SK-N-SH treated with all-trans-retinoic acid at 6 μM for 48 hours (cell line): ENCODE data around the gene PPP4R3A.

Experiments
- ATAC-seq: fragments of 200-7000 bp; cut with Tn5 transposase; 3 replicates; pipeline ENCODE4 v1.9.1; 2020; ENCODE audit warnings: mild to moderate bottlenecking, moderate library complexity
- ARNTL ChIP-seq: fragments of 450-650 bp; formaldehyde crosslinking; IDR thresholded peaks from 2 replicates; pipeline ENCODE4 v1.5.0; 2020; ENCODE audit warnings: low read depth, mild to moderate bottlenecking, moderate library complexity, borderline replicate concordance
- BACH2 ChIP-seq: fragments of 250-450 bp; sonication (Bioruptor Pico); IDR thresholded peaks from 2 replicates; pipeline ENCODE4 v1.9.0; 2021; ENCODE audit warnings: mild to moderate bottlenecking, borderline replicate concordance
- CSRNP3 ChIP-seq: fragments of 250-450 bp; sonication (Bioruptor Pico); IDR thresholded peaks from 2 replicates; pipeline ENCODE4 v1.5.1; 2021; ENCODE audit warnings: mild to moderate bottlenecking, moderate library complexity
- ESRRG ChIP-seq: fragments of 250-450 bp; sonication (Bioruptor Pico); IDR thresholded peaks from 2 replicates; pipeline ENCODE4 v1.6.1; 2021; ENCODE audit warnings: mild to moderate bottlenecking
- OSR1 ChIP-seq: fragments of 250-450 bp; sonication (Bioruptor Pico); IDR thresholded peaks from 2 replicates; pipeline ENCODE4 v1.8.0; 2022; ENCODE audit warnings: moderate library complexity, mild to moderate bottlenecking, inconsistent platforms
- PATZ1 ChIP-seq: fragments of 250-450 bp; sonication (Bioruptor Pico); IDR thresholded peaks from 2 replicates; pipeline ENCODE4 v1.8.0; 2020; ENCODE audit warnings: mild to moderate bottlenecking, moderate library complexity, borderline replicate concordance
- POU6F1 ChIP-seq: fragments of 250-450 bp; sonication (Bioruptor Pico); IDR thresholded peaks from 2 replicates; pipeline ENCODE4 v1.8.0; 2021; ENCODE audit warnings: low read depth, mild to moderate bottlenecking, moderate library complexity, borderline replicate concordance
- RARB ChIP-seq: fragments of 250-450 bp; sonication (Bioruptor Pico); IDR thresholded peaks from 2 replicates; pipeline ENCODE4 v1.8.0; 2021; ENCODE audit warnings: mild to moderate bottlenecking, moderate library complexity
- SNAI2 ChIP-seq: fragments of 250-450 bp; sonication (Bioruptor Pico); IDR thresholded peaks from 2 replicates; pipeline ENCODE4 v1.5.0; 2020; ENCODE audit warnings: mild to moderate bottlenecking, moderate library complexity
- TCF4 ChIP-seq: fragments of 250-450 bp; sonication (Bioruptor Pico); IDR thresholded peaks from 2 replicates; pipeline ENCODE4 v1.8.0; 2021; ENCODE audit warnings: mild to moderate bottlenecking, moderate library complexity, borderline replicate concordance
- TOX ChIP-seq: fragments of 250-450 bp; sonication (Bioruptor Pico); IDR thresholded peaks from 2 replicates; pipeline ENCODE4 v1.8.0; 2021; ENCODE audit warnings: mild to moderate bottlenecking, moderate library complexity, borderline replicate concordance
- ZC3H10 ChIP-seq: fragments of 250-450 bp; sonication (Bioruptor Pico); IDR thresholded peaks from 2 replicates; pipeline ENCODE4 v1.5.1; 2021; ENCODE audit warnings: mild to moderate bottlenecking, moderate library complexity
- ZFP3 ChIP-seq: fragments of 250-450 bp; sonication (Bioruptor Pico); IDR thresholded peaks from 2 replicates; pipeline ENCODE4 v1.5.0; 2020; ENCODE audit warnings: mild to moderate bottlenecking, moderate library complexity
- ZNF565 ChIP-seq: fragments of 450-650 bp; formaldehyde crosslinking; conservative IDR thresholded peaks from 2 replicates; pipeline ENCODE4 v1.5.0; 2020; ENCODE audit warnings: low read depth, mild to moderate bottlenecking, moderate library complexity
- ZNF70 ChIP-seq: fragments of 450-650 bp; formaldehyde crosslinking; IDR thresholded peaks from 2 replicates; pipeline ENCODE4 v1.5.0; 2020; ENCODE audit warnings: mild to moderate bottlenecking, moderate library complexity
- TF ChIP-seq, protein P1 (sequence below): fragments of 250-450 bp; sonication (Bioruptor Pico); IDR thresholded peaks from 2 replicates; pipeline ENCODE4 v1.5.0; 2020; ENCODE audit warnings: mild to moderate bottlenecking, moderate library complexity

PPP4R3A gene

GRCh38 chr14:91523972-91524371, 13.9 kb upstream of the PPP4R3A start:
- ATAC-seq: no peak
- TF ChIP-seq ZNF565 (CRISPR knock-in tag): no peak
- TF ChIP-seq RARB (CRISPR knock-in tag): no peak
- TF ChIP-seq ARNTL (CRISPR knock-in tag): no peak
- no peak for TF ChIP-seq ZNF70 (CRISPR knock-in tag)
- no peak for TF ChIP-seq ZC3H10 (CRISPR knock-in tag)
- TF ChIP-seq POU6F1 (CRISPR knock-in tag): no peak
- TF ChIP-seq OSR1 (CRISPR knock-in tag): no peak
- TF ChIP-seq CSRNP3 (CRISPR knock-in tag): no peak
- no peak for TF ChIP-seq SNAI2 (CRISPR knock-in tag)
- TF ChIP-seq BACH2: no peak
- TF ChIP-seq ESRRG (CRISPR knock-in tag): no peak

DNA sequence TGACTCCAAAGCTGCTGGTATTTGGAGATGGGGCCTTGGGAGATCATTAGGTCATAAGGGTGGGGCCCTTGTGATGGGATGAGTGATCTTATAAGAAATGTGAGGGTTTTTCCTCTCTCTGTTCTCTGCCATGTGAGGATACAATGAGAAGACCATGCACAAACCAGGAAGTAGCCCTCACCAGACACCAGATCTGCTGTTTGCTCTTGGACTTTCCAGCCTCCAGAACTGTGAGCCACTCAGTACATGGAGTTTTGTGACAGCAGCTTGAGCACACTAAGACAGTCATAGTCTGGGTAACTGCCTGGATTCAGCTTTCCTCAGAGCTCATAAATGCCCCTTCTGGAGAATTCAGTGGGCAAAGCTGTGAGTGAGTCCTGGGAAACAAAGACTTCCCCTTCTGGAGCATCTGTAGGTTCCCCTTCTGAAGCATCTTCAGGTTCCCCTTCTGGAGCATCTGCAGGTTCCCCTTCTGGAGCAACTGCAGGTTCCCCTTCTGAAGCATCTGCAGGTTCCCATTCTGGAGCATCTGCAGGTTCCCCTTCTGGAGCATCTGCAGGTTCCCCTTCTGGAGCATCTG, 11.0 kb upstream of the PPP4R3A start:
- no peak for TF ChIP-seq TCF4 (CRISPR knock-in tag)
- no peak for TF ChIP-seq ZNF565 (CRISPR knock-in tag)
- no peak for TF ChIP-seq POU6F1 (CRISPR knock-in tag)
- TF ChIP-seq PATZ1: no peak
- no peak for TF ChIP-seq ZFP3
- ATAC-seq: no peak

GRCh38 chr14:91520138-91520537, 10.0 kb upstream of the PPP4R3A start:
- no peak for ATAC-seq
- TF ChIP-seq TCF4 (CRISPR knock-in tag) (no peak), POU6F1 (CRISPR knock-in tag) (no peak), ESRRG (CRISPR knock-in tag) (no peak), RARB (CRISPR knock-in tag) (no peak)

GRCh38 chr14:91519239-91520036, 9.3 kb upstream of the PPP4R3A start:
- ATAC-seq: no peak
- TF ChIP-seq POU6F1 (CRISPR knock-in tag) (no peak), OSR1 (CRISPR knock-in tag) (no peak), ZNF565 (CRISPR knock-in tag) (no peak), BACH2 (no peak), TCF4 (CRISPR knock-in tag) (no peak), TOX (CRISPR knock-in tag) (no peak), CSRNP3 (CRISPR knock-in tag) (no peak), SNAI2 (CRISPR knock-in tag) (no peak), ZC3H10 (CRISPR knock-in tag) (no peak)
- TF ChIP-seq, protein P1, sequence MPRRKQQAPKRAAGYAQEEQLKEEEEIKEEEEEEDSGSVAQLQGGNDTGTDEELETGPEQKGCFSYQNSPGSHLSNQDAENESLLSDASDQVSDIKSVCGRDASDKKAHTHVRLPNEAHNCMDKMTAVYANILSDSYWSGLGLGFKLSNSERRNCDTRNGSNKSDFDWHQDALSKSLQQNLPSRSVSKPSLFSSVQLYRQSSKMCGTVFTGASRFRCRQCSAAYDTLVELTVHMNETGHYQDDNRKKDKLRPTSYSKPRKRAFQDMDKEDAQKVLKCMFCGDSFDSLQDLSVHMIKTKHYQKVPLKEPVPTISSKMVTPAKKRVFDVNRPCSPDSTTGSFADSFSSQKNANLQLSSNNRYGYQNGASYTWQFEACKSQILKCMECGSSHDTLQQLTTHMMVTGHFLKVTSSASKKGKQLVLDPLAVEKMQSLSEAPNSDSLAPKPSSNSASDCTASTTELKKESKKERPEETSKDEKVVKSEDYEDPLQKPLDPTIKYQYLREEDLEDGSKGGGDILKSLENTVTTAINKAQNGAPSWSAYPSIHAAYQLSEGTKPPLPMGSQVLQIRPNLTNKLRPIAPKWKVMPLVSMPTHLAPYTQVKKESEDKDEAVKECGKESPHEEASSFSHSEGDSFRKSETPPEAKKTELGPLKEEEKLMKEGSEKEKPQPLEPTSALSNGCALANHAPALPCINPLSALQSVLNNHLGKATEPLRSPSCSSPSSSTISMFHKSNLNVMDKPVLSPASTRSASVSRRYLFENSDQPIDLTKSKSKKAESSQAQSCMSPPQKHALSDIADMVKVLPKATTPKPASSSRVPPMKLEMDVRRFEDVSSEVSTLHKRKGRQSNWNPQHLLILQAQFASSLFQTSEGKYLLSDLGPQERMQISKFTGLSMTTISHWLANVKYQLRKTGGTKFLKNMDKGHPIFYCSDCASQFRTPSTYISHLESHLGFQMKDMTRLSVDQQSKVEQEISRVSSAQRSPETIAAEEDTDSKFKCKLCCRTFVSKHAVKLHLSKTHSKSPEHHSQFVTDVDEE (CRISPR knock-in tag): no peak
